Astrocyte (in vitro differentiated cells and primary cell): Measurements from ENCODE around the gene JAKMIP1.

ENCODE experiments used
- EZH2 ChIP-seq: IDR thresholded peaks from 2 replicates; pipeline ENCODE4 v1.6.1; 2012; ENCODE audit warnings: mild to moderate bottlenecking, low read length, inconsistent platforms; ENCODE audit not compliant: insufficient read depth
- TF ChIP-seq, protein P1 (sequence below): IDR thresholded peaks from 2 replicates; pipeline ENCODE4 v1.5.1; 2011; ENCODE audit warnings: low read depth, mild to moderate bottlenecking, inconsistent platforms, low read length, moderate library complexity; ENCODE audit not compliant: insufficient read depth

DNA sequence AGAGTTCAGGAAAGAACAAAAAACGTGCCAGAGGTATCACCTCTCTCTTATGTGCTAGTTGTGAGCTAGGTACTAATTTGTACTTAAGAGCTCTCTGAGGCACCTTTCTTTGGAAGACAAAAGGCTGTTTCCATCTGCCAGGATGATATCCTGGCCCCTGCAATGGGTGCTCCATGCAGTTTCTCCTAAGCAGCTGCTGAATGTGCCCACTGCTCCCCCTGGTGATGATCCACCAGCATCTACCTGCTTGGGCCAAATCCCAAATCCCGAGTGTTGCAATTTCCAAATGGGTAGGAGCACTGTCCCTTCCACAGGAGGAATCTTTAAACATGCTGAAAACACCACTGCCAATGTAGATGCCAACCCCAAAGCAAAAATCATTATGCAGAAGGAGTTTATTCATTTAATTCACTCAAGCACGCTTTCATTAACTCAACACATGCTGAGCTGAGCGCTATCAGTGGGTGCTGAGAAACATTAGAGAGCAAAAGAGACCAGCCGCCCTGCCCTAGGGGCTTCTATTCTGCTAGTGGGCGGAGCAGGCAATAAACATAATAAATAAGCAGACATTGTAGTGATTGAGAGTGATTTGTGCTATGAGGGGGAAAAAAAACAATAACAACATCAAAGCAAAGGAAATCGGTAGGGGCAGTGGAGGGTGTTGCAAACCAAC lies 112.5 kb downstream of the JAKMIP1 start:
- TF ChIP-seq, protein P1, sequence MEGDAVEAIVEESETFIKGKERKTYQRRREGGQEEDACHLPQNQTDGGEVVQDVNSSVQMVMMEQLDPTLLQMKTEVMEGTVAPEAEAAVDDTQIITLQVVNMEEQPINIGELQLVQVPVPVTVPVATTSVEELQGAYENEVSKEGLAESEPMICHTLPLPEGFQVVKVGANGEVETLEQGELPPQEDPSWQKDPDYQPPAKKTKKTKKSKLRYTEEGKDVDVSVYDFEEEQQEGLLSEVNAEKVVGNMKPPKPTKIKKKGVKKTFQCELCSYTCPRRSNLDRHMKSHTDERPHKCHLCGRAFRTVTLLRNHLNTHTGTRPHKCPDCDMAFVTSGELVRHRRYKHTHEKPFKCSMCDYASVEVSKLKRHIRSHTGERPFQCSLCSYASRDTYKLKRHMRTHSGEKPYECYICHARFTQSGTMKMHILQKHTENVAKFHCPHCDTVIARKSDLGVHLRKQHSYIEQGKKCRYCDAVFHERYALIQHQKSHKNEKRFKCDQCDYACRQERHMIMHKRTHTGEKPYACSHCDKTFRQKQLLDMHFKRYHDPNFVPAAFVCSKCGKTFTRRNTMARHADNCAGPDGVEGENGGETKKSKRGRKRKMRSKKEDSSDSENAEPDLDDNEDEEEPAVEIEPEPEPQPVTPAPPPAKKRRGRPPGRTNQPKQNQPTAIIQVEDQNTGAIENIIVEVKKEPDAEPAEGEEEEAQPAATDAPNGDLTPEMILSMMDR = peak; percentile 47
- no peak for TF ChIP-seq EZH2
